ENCODE results near the gene ELMO1. TPM values are rescaled to one million over a fixed set of nuclear protein-coding genes. Genes with fewer than 3 reads are reported as not detected.

Gene ELMO1
- total RNA-seq, 1 donor from 2014 or later, result 60.1 TPM

- no peak for TF ChIP-seq CTCF (IDR thresholded peaks at IDR 0.05)
- H3K27ac ChIP-seq, result no peak overlapping the region
- H3K27me3 ChIP-seq (ENCODE audit: low read depth), result no peaks in the 10 kb centered on the region
- ATAC-seq, result no peak
- no peak for DNase-seq
- H3K9me3 ChIP-seq, result no peaks in the 10 kb centered on the region
- intact Hi-C loops (cut with DNase I), result no loop called here
- no peak overlapping the region for H3K4me3 ChIP-seq
- no peaks in the 10 kb centered on the region for H3K36me3 ChIP-seq
- H3K4me1 ChIP-seq, result peaks cover 16% of the 10 kb centered on the region
Observed at GRCh38 chr7:37085600-37085999, 363.1 kb downstream of the ELMO1 start.

- DNase-seq, result no peak
- TF ChIP-seq CTCF (IDR thresholded peaks at IDR 0.05), result no peak
- no peaks in the 10 kb centered on the region for H3K36me3 ChIP-seq
- intact Hi-C loops (cut with DNase I), result no loop called here
- H3K27me3 ChIP-seq (ENCODE audit: low read depth), result no peaks in the 10 kb centered on the region
- ATAC-seq, result no peak
- H3K4me3 ChIP-seq, result no peak overlapping the region
- no peaks in the 10 kb centered on the region for H3K9me3 ChIP-seq
- H3K27ac ChIP-seq, result peak overlapping the region; percentile 47
- peaks cover 16% of the 10 kb centered on the region for H3K4me1 ChIP-seq
Observed at GRCh38 chr7:37084303-37084702, 364.4 kb downstream of the ELMO1 start.

- ATAC-seq (peak; percentile 26 to 65), DNase-seq (no peak)
- peaks cover 16% of the 10 kb centered on the region for H3K4me1 ChIP-seq
- no peak overlapping the region for H3K4me3 ChIP-seq
- peak overlapping the region; percentile 47 for H3K27ac ChIP-seq
- H3K36me3 ChIP-seq, result no peaks in the 10 kb centered on the region
- H3K27me3 ChIP-seq (ENCODE audit: low read depth), result no peaks in the 10 kb centered on the region
- intact Hi-C loops (cut with DNase I), result no loop called here
- no peak for TF ChIP-seq CTCF (IDR thresholded peaks at IDR 0.05)
- no peaks in the 10 kb centered on the region for H3K9me3 ChIP-seq
Observed at GRCh38 chr7:37083311-37084096, 365.2 kb downstream of the ELMO1 start.

- ATAC-seq (no peak), DNase-seq (no peak)
- Histone ChIP-seq H3K9me3 (no peaks in the 10 kb centered on the region), H3K27me3 (ENCODE audit: low read depth) (no peaks in the 10 kb centered on the region), H3K4me3 (no peak overlapping the region), H3K4me1 (peaks cover 16% of the 10 kb centered on the region), H3K36me3 (no peaks in the 10 kb centered on the region), H3K27ac (no peak overlapping the region)
- no peak for TF ChIP-seq CTCF (IDR thresholded peaks at IDR 0.05)
- intact Hi-C loops (cut with DNase I), result no loop called here
Observed at GRCh38 chr7:37081436-37081835, 367.2 kb downstream of the ELMO1 start.

GRCh38 chr7:37079420-37079819 lies 369.2 kb downstream of the ELMO1 start:
- intact Hi-C loops (cut with DNase I), result no loop called here
- no peak for ATAC-seq
- Histone ChIP-seq H3K36me3 (no peaks in the 10 kb centered on the region), H3K27ac (no peak overlapping the region), H3K4me3 (no peak overlapping the region), H3K4me1 (peaks cover 9% of the 10 kb centered on the region), H3K27me3 (ENCODE audit: low read depth) (no peaks in the 10 kb centered on the region), H3K9me3 (no peaks in the 10 kb centered on the region)
- no peak for TF ChIP-seq CTCF (IDR thresholded peaks at IDR 0.05)
- no peak for DNase-seq

All from lower lobe of right lung (tissue), 2 donors.